IPS-15b (cell line): ENCODE measurements around the gene MPPED1.

ENCODE experiments used
- H3K27me3 ChIP-seq: one replicate; pipeline ENCODE4 v1.6.1; 2013; ENCODE audit warnings: low read length; ENCODE audit not compliant: control insufficient read depth, insufficient read depth
- H3K36me3 ChIP-seq: one replicate; pipeline ENCODE4 v1.6.1; 2013; ENCODE audit warnings: low read length; ENCODE audit not compliant: control insufficient read depth, insufficient read depth
- H3K4me1 ChIP-seq: one replicate; pipeline ENCODE4 v1.6.1; 2013; ENCODE audit warnings: mild to moderate bottlenecking, low read length; ENCODE audit not compliant: control insufficient read depth, insufficient read depth
- H3K4me3 ChIP-seq: one replicate; pipeline ENCODE4 v1.5.1; 2013; ENCODE audit warnings: low read depth, low read length
- H3K9ac ChIP-seq: one replicate; pipeline ENCODE4 v1.6.1; 2013; ENCODE audit warnings: low read depth, mild to moderate bottlenecking, low read length
- H3K9me3 ChIP-seq: one replicate; pipeline ENCODE4 v1.6.1; 2013; ENCODE audit warnings: mild to moderate bottlenecking, low read length; ENCODE audit not compliant: control insufficient read depth, insufficient read depth

Gene MPPED1

GRCh38 chr22:43467216-43467940, 55.6 kb downstream of the MPPED1 start:
- Histone ChIP-seq H3K4me1 (no peaks in the 10 kb centered on the region), H3K9ac (no peak overlapping the region), H3K36me3 (no peaks in the 10 kb centered on the region), H3K9me3 (no peaks in the 10 kb centered on the region), H3K4me3 (no peak overlapping the region), H3K27me3 (no peaks in the 10 kb centered on the region)

DNA sequence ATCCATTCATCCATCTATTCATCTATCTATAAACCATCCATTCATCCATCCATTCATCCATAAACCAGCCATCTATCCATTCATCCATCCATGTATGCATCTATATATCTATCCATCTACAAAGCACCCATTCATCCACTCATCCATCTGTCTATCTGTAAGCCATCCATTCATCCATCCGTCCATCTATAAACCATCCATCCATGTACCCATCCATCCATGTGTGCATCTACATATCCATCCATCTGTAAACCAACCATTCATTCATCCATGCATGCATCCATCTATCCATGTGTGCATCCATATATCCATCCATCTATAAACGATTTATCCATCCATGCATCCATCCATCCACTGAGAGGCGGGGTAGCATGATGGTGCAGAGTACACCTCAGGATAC, 58.4 kb downstream of the MPPED1 start:
- Histone ChIP-seq H3K4me3 (no peak overlapping the region), H3K36me3 (no peaks in the 10 kb centered on the region), H3K9me3 (no peaks in the 10 kb centered on the region), H3K4me1 (no peaks in the 10 kb centered on the region), H3K9ac (no peak overlapping the region), H3K27me3 (no peaks in the 10 kb centered on the region)

- H3K9me3 ChIP-seq: no peaks in the 10 kb centered on the region
- no peaks in the 10 kb centered on the region for H3K36me3 ChIP-seq
- H3K4me1 ChIP-seq: no peaks in the 10 kb centered on the region
- H3K4me3 ChIP-seq: no peak overlapping the region
- H3K9ac ChIP-seq: no peak overlapping the region
- H3K27me3 ChIP-seq: no peaks in the 10 kb centered on the region
Measured at GRCh38 chr22:43470941-43471585, 59.2 kb downstream of the MPPED1 start.

DNA sequence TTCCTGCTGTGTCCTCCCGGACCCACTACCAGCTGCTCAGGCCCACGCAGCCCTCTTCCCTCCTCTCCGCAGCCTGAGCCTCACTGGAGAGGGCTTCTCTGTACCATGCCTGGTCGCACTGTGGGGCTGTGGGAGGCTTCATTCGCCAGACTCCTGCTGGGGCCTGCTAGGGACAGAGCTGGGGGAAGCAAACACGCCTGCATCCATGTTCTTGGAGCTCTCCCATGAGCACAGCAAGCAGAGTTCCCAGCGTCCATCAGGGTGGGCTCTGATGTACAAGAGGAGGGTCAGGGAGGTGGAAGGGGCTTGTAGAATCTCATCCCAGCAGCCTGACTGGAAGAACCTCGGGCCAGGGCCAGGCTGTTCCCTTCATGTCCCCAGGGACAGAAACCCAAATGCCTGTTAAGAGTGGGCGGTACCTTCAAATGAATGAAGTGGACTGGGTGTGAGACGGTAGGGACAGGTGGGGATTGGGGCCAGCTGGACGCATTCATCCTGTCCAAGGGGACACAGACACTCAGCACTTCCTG, 59.9 kb downstream of the MPPED1 start:
- no peaks in the 10 kb centered on the region for H3K4me1 ChIP-seq
- H3K27me3 ChIP-seq: no peaks in the 10 kb centered on the region
- no peaks in the 10 kb centered on the region for H3K36me3 ChIP-seq
- H3K4me3 ChIP-seq: no peak overlapping the region
- no peak overlapping the region for H3K9ac ChIP-seq
- H3K9me3 ChIP-seq: no peaks in the 10 kb centered on the region

DNA sequence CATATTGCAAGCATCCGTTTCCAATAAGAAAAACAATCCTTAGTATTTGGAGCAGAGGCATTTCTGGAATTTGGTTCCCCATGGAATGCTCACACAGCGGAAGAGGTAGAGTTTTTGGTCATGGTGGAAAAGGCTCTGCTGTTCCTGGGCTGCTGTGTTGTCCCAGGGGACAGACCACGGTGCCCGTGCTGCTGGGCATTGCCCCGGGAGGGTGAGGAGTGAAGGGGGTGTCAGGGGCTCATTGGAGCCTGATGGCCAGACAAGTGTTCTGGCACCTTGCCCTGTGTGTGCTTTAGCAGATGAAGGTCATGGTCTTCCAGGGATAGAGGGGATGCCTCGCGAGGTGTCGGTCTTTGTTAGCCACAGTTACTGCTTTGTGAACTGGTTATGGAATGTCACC, 61.2 kb downstream of the MPPED1 start:
- H3K27me3 ChIP-seq: no peaks in the 10 kb centered on the region
- no peak overlapping the region for H3K9ac ChIP-seq
- H3K4me1 ChIP-seq: no peaks in the 10 kb centered on the region
- no peak overlapping the region for H3K4me3 ChIP-seq
- no peaks in the 10 kb centered on the region for H3K36me3 ChIP-seq
- no peaks in the 10 kb centered on the region for H3K9me3 ChIP-seq

DNA sequence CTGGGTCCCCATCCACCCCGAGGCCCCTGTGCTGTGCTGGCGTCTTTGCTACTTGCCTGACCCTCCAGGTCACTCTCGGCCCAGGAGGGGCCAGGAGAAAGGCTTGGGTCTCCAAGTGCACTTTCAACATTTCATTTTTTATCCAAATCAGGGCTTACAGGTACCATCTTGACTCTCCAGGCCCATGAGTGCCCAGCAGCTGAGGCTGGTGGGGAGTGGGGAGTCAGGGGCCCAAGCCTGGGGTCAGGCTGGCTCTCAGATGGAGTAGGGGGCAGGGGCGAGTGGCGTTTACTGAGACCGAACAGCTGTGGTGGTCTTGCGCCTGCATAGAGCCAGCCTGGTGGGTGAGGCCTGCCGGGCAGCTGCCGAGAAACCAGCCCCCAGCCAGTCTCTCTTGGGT, 61.6 kb downstream of the MPPED1 start:
- Histone ChIP-seq H3K4me3 (no peak overlapping the region), H3K9ac (no peak overlapping the region), H3K9me3 (no peaks in the 10 kb centered on the region), H3K27me3 (no peaks in the 10 kb centered on the region), H3K36me3 (no peaks in the 10 kb centered on the region), H3K4me1 (no peaks in the 10 kb centered on the region)

- Histone ChIP-seq H3K9me3 (no peaks in the 10 kb centered on the region), H3K4me1 (no peaks in the 10 kb centered on the region), H3K27me3 (no peaks in the 10 kb centered on the region), H3K4me3 (no peak overlapping the region), H3K9ac (no peak overlapping the region), H3K36me3 (no peaks in the 10 kb centered on the region)
Measured at GRCh38 chr22:43474161-43475101, 62.6 kb downstream of the MPPED1 start.

DNA sequence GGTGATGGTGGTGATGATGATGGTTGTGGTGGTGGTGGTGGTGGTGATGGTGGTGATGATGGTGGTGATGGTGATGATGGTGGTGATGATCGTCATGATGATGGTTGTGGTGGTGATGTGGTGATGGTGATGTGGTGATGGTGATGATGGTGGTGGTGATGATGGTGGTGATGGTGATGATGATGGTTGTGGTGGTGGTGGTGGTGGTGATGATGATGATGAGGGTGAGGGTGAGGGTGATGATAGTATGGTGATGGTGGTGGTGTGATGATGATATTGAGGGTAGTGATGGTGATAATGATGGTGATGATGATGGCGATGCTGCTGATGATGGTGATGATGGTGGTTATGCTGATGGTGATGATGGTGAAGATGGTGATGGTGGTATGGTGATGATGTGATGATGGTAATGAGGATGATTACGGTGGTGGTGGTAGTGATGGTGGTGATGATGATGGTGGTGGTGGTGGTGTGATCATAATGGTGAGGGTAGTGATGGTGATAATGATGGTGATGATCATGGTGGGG, 63.8 kb downstream of the MPPED1 start:
- H3K4me1 ChIP-seq: no peaks in the 10 kb centered on the region
- no peaks in the 10 kb centered on the region for H3K27me3 ChIP-seq
- no peaks in the 10 kb centered on the region for H3K36me3 ChIP-seq
- H3K9me3 ChIP-seq: no peaks in the 10 kb centered on the region
- H3K9ac ChIP-seq: no peak overlapping the region
- no peak overlapping the region for H3K4me3 ChIP-seq

- H3K9me3 ChIP-seq: no peaks in the 10 kb centered on the region
- H3K36me3 ChIP-seq: no peaks in the 10 kb centered on the region
- no peaks in the 10 kb centered on the region for H3K4me1 ChIP-seq
- H3K27me3 ChIP-seq: no peaks in the 10 kb centered on the region
- no peak overlapping the region for H3K9ac ChIP-seq
- H3K4me3 ChIP-seq: no peak overlapping the region
Measured at GRCh38 chr22:43476341-43476740, 64.5 kb downstream of the MPPED1 start.

DNA sequence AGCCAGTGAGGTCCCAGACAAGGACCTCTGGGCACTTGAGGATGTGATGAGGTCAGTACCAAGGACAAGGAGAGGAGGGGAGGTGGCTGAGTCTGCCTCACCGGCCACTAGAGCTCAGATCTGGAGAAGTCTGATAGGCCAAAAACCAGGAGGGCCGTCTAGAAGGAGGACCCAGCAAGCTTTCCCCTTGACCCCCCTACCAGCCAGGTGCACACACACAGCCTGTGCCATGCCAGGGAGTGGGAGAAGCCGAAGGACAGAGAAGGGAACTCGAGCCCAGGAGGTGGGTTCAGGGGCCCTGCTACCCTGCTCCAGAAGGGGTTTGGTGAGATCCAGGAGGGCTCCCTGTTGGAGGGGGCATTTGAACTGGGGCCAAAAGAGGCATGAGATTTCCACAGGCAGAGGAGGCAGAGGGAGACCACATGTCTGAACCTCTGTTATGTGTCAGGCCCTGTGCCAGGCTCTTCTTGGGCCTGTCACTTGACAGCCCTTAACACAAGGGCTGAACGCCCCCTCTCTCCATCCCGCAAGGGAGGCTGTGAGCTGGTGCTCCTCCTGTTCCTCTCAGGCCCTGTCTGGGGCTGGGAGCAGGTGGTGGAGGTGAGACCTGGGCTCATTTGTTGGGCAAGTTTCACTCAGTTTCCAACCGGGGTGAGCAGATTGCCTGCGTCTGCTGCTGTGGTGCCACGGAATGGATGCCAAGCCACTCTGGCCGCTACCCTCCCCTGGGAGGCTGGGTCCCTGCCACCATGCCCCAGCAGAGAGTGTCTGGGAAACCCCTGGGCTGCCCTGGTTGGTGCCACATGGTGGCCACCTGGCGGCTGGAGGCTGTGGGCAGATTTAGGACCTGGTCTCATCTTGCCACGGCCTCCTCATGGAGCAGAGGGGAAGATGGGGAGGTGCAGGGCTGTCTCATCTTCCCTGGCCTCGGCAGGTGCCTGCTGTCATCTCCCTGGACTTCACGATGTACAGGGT, 65.2 kb downstream of the MPPED1 start:
- Histone ChIP-seq H3K4me1 (no peaks in the 10 kb centered on the region), H3K4me3 (no peak overlapping the region), H3K27me3 (no peaks in the 10 kb centered on the region), H3K9ac (no peak overlapping the region), H3K36me3 (no peaks in the 10 kb centered on the region), H3K9me3 (no peaks in the 10 kb centered on the region)
